Ishikawa (cell line): ENCODE results near the gene SERPINA1.

Experiments
- CEBPB ChIP-seq: IDR thresholded peaks from 2 replicates; pipeline ENCODE4 v1.6.1; 2012
- CREB1 ChIP-seq: IDR thresholded peaks from 2 replicates; pipeline ENCODE4 v1.6.1; 2012; ENCODE audit warnings: low read depth
- EGR1 ChIP-seq: IDR thresholded peaks from 2 replicates; pipeline ENCODE4 v1.6.1; 2012
- EP300 ChIP-seq: IDR thresholded peaks from 2 replicates; pipeline ENCODE4 v1.6.1; 2012; ENCODE audit warnings: borderline replicate concordance
- FOXM1 ChIP-seq: IDR thresholded peaks from 2 replicates; pipeline ENCODE4 v1.6.1; 2012; ENCODE audit warnings: low read depth, borderline replicate concordance
- MAX ChIP-seq: IDR thresholded peaks from 2 replicates; pipeline ENCODE4 v1.6.1; 2012
- NFIC ChIP-seq: IDR thresholded peaks from 2 replicates; pipeline ENCODE4 v1.6.1; 2012
- RAD21 ChIP-seq: IDR thresholded peaks from 2 replicates; pipeline ENCODE4 v1.6.1; 2012; ENCODE audit warnings: low read depth
- REST ChIP-seq: IDR thresholded peaks from 2 replicates; pipeline ENCODE4 v1.6.1; 2012; ENCODE audit warnings: low read depth, mild to moderate bottlenecking
- TAF1 ChIP-seq: IDR thresholded peaks from 2 replicates; pipeline ENCODE4 v1.6.1; 2012; ENCODE audit warnings: low read depth, mild to moderate bottlenecking
- TCF12 ChIP-seq: IDR thresholded peaks from 2 replicates; pipeline ENCODE4 v1.6.1; 2012; ENCODE audit warnings: low read depth
- TEAD4 ChIP-seq: IDR thresholded peaks from 2 replicates; pipeline ENCODE4 v1.6.1; 2012
- USF1 ChIP-seq: IDR thresholded peaks from 2 replicates; pipeline ENCODE4 v1.6.1; 2012
- YY1 ChIP-seq: IDR thresholded peaks from 2 replicates; pipeline ENCODE4 v1.6.1; 2012; ENCODE audit warnings: low read depth
- ZBTB7A ChIP-seq: IDR thresholded peaks from 2 replicates; pipeline ENCODE4 v1.6.1; 2012; ENCODE audit warnings: low read depth

Gene SERPINA1

GRCh38 chr14:94354638-94355185, 33.7 kb downstream of the SERPINA1 start:
- TF ChIP-seq REST = no peak
- no peak for TF ChIP-seq MAX
- no peak for TF ChIP-seq TAF1
- TF ChIP-seq TEAD4 = no peak
- TF ChIP-seq FOXM1 = no peak
- no peak for TF ChIP-seq EGR1

- TF ChIP-seq TAF1 = no peak
- no peak for TF ChIP-seq YY1
- no peak for TF ChIP-seq CREB1
- no peak for TF ChIP-seq USF1
- TF ChIP-seq RAD21 = no peak
- TF ChIP-seq ZBTB7A = no peak
- TF ChIP-seq MAX = no peak
- no peak for TF ChIP-seq TCF12
- no peak for TF ChIP-seq REST
- TF ChIP-seq FOXM1 = no peak
- TF ChIP-seq CEBPB = no peak
Observed at GRCh38 chr14:94349276-94349675, 39.1 kb downstream of the SERPINA1 start.

GRCh38 chr14:94348836-94349235, 39.6 kb downstream of the SERPINA1 start:
- TF ChIP-seq NFIC = no peak
- no peak for TF ChIP-seq TAF1
- TF ChIP-seq EGR1 = no peak
- TF ChIP-seq CEBPB = no peak
- no peak for TF ChIP-seq FOXM1
- no peak for TF ChIP-seq ZBTB7A
- no peak for TF ChIP-seq MAX
- TF ChIP-seq TCF12 = no peak
- no peak for TF ChIP-seq CREB1
- no peak for TF ChIP-seq REST
- TF ChIP-seq YY1 = no peak

- no peak for TF ChIP-seq FOXM1
- no peak for TF ChIP-seq NFIC
- TF ChIP-seq CREB1 = no peak
- TF ChIP-seq MAX = no peak
- no peak for TF ChIP-seq YY1
- no peak for TF ChIP-seq RAD21
- TF ChIP-seq REST = no peak
- TF ChIP-seq TCF12 = no peak
- TF ChIP-seq EP300 = no peak
- TF ChIP-seq USF1 = no peak
Observed at GRCh38 chr14:94346841-94347240, 41.6 kb downstream of the SERPINA1 start.
